ENCODE data around the gene ADAMTS17.

ADAMTS17 gene

DNA sequence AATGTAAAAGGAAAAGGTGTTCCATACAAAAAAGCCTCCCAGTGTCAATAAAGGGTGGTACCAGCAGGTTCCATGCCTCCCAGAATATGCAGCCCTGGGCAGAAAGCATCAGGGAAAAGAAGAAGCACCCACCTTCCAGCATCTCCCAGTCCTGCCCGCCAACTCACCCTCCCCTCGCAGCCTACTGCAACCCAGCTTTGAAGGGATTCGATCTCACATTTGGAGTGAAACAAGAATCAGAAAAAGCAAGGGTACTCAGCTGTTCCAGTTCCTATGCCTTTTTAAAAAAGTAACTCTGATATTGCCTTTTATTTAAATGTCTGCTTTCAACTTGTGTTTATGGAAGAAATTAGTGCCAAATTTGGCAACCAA lies 166.9 kb downstream of the ADAMTS17 start:
- no peak for DNase-seq

GRCh38 chr15:100174159-100174903 lies 167.4 kb downstream of the ADAMTS17 start:
- DNase-seq = no peak

- no peak for DNase-seq
These were observed 169.3 kb downstream of the ADAMTS17 start for GRCh38 chr15:100172356-100173024.

GRCh38 chr15:100171411-100171810 lies 170.4 kb downstream of the ADAMTS17 start:
- DNase-seq = no peak

DNA sequence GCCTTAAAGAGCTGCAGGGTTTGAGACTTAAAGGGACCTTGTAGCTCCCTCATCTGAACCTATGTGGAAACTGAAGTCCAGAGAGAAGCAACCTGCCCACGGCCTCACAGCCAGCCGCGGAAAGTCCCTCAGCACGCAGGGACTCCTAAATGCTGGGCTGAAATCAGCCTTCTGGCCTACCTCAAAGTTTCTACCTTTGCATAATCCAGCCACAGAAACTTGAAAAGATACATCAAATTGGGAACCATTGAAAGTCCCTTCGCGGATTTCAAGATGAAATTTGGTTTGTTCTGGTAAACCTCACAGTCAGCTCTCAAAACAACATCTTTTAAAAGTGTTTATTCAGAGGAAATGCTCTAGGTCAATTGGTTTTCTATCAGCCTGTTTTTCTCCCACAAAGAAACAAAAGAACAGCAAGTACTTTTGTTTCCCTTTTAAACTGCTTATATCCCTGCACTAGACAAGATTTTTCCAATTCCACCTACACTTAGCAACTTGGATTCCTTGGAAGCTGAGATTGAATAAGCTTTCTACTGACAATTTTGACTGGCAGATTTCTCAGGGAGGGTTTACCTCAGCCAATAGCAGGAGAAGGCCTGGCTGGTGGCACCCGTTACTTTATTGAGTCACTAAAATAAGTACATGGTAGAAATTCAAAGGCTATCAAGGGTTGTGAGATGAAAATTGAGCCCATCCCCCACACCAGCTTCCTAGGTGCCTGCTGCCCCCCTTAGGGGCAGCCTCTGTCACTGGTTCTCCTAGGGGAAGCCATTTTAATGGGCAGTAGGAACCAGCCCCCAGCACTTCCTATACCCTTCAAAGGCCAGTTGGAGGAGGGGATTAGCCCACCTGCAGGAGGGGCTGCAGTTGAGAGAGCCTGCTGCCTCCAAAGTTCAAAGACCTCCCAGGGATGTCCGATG lies 171.2 kb downstream of the ADAMTS17 start:
- no peak for DNase-seq

- DNase-seq = no peak
These were observed 172.0 kb downstream of the ADAMTS17 start for GRCh38 chr15:100169615-100170290.

DNA sequence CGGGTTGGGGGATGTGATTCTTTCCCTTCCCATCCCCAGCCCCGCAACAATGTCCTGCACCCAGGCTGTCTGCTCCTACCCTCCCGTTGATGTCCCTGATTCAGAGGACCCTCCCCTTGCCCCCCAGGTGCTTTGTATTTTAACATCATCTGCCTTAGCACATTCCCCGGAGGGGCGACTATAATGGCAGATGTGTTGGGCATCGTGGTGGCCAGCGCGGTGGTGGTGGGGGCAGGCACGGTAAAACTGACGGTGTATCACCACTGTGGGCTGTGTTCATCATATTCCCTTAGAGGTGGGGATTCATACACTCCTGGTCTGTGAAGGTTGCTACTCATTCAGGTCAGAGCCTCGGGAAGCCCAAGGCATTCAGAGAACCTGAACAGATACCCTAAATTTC lies 173.0 kb downstream of the ADAMTS17 start:
- no peak for DNase-seq

DNA sequence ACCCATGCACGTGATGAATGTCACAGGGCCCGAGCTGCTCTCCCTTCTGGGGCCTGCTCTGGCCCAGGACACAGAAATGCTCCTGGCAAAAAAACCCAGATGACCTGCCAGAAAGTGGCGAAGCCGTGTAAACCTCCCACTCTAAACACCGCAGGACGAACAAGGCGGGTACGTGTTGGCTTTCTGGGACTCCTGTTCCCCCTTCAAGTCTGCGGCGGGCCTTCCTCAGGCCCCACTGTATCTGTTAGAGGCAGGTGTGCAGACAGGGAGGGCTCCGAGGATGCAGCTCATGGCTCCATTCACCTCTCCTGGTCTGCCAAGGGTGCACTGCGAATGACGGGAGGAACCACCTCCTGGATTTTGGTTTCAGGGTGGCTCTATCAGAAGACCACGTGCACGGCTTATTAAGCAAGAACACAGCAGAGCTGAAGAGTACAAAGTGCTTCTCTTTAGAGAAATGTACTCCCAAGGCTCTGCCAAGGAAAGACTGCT lies 173.8 kb downstream of the ADAMTS17 start:
- DNase-seq = peak in 23 of 56 donors; percentile 5 to 62 (median 26)

GRCh38 chr15:100166313-100166712 lies 175.5 kb downstream of the ADAMTS17 start:
- DNase-seq = no peak

GRCh38 chr15:100163961-100164360 lies 177.8 kb downstream of the ADAMTS17 start:
- DNase-seq = no peak

DNA sequence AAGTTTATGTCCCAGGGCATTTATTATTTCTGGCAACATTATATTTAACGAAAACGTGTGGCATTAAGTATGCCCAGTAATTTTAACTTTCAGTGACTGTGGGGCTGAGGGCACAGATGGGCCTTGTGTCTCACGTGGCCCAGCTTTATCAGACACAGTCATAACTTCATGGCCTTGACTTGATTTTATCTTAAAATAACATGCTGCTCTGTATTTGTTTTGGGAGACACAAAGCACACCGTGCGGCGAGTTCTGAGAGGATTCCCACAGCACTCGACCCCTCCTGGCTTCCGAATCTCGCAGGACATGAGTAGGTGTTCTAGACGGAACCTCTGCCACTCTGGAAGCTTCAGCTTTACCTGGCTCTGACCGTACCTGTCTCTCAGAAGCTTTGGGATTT lies 180.8 kb downstream of the ADAMTS17 start:
- no peak for DNase-seq

DNA sequence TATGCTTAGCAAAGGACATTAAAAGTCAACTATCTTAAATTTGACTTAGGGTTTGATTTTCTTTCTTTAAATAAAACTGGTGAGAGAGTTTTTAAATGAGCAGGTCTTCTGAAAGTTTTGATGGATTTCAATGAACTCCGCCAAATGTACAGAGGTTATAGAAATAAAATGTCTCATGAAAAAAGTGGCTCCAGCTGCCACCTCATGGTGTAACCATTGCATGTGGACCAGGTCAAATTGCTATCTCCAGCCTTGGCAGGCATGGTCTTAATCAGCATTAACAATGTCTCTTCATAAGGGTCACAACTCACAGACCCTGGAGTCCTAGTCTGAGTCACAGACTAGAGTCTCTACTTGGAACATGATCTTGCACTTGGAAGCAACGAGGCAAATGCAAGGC lies 182.3 kb downstream of the ADAMTS17 start:
- no peak for DNase-seq

DNA sequence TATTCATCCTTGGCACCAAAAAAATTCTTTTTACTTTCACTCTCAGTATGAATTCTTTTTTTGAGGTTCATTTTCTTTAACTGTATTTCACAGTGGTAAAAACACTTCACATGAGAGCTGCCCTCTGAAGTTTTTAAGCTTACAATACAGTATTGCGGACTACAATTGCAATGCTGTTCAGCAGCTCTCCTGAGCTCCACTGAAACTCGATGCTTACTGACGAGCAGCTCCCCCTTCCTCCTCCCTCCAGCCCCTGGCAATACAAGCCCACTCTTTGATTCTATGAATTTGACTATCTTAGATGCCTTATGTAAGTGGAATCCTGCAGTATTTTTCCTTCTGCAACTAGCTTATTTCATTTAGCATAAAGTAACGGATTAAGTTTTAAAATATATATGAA lies 183.4 kb downstream of the ADAMTS17 start:
- DNase-seq = no peak

DNA sequence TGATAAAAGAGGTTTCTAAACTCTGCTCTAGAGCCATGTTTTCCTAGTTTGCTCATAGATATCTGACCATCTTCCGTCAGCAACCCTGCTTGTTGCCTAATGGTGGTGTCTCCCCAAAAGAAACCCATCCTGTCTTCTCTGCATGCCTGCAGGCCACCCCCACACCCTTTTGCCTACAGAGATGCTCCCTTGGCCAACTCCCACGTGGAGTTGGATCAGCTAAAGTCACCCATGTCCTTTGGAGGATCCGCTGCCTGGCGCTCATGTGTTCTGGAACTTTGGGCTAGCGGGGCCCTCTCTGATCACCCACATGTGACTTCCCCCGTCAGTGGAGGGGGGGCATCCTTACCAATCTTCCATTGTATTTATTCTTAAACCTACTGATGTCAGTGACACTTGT lies 185.6 kb downstream of the ADAMTS17 start:
- DNase-seq = no peak

GRCh38 chr15:100154338-100154737 lies 187.4 kb downstream of the ADAMTS17 start:
- DNase-seq = no peak

- DNase-seq = peak in 4 of 56 donors; percentile 17 to 43 (median 20)
These were observed 189.3 kb downstream of the ADAMTS17 start for GRCh38 chr15:100152463-100152862.

GRCh38 chr15:100150906-100151305 lies 190.9 kb downstream of the ADAMTS17 start:
- no peak for DNase-seq

- no peak for DNase-seq
These were observed 193.9 kb downstream of the ADAMTS17 start for GRCh38 chr15:100147828-100148227.

- no peak for DNase-seq
These were observed 198.4 kb downstream of the ADAMTS17 start for GRCh38 chr15:100143378-100143777.

DNA sequence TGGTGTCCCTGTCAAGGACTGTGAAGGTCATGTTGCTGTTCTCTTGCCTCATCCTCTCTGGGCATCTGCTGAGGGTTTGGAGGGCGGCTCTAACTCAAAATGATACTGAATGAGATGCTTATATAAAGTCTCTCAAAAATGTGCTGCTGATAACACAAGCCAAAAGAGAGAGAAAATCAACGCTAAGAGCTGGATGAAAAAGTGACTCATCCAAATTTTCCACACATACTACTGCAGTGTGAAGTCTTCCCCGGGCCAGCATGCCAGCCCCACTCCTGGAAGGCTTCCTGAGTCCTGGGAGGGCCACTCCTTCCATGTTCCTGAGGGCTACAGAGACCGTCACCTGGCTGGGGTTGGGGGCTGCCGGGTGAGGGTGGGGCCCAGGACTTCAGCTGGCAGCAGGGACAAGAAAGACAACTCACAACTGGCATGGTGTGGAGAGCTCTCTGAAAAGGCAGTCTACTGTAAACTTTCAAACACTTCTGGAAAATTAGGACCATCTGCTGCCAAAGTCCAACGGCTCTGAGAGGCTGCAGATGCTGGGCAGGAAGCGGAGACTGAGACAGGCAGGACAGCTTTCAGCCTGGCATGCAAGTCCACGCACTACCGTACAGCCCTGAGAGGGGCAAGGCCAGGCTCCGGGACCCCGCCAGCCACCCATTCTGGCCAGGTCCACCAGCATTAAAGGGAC lies 200.3 kb downstream of the ADAMTS17 start:
- no peak for DNase-seq
